NT2/D1 (cell line): ENCODE data around the gene JUNB.

Experiments
- DNase-seq: peaks from one replicate; pipeline ENCODE4 v3.0.0-alpha.2; 2011; ENCODE audit warnings: low read depth, low spot score
- H3K27me3 ChIP-seq: 2 replicates; pipeline ENCODE4 v1.6.0; 2011; ENCODE audit warnings: mild to moderate bottlenecking; ENCODE audit not compliant: insufficient read length, insufficient read depth
- H3K36me3 ChIP-seq: 2 replicates; pipeline ENCODE4 v1.6.1; 2011; ENCODE audit warnings: mild to moderate bottlenecking, low read length, mixed read lengths; ENCODE audit not compliant: insufficient read depth, insufficient read length
- H3K4me1 ChIP-seq: 2 replicates; pipeline ENCODE4 v1.5.1; 2011; ENCODE audit not compliant: insufficient read depth, insufficient read length
- H3K4me3 ChIP-seq: 2 replicates; pipeline ENCODE4 v1.5.1; 2011; ENCODE audit warnings: low read depth; ENCODE audit not compliant: insufficient read length
- H3K9ac ChIP-seq: 2 replicates; pipeline ENCODE4 v1.6.0; 2011; ENCODE audit warnings: low read depth; ENCODE audit not compliant: insufficient read length
- H3K9me3 ChIP-seq: 2 replicates; pipeline ENCODE4 v1.5.1; 2011; ENCODE audit warnings: mild to moderate bottlenecking, low read length; ENCODE audit not compliant: insufficient read depth
- SUZ12 ChIP-seq: IDR thresholded peaks from 2 replicates; pipeline ENCODE4 v1.6.1; 2011; ENCODE audit not compliant: insufficient read length, insufficient read depth; ENCODE audit errors: extremely low read depth
- YY1 ChIP-seq: IDR thresholded peaks from 2 replicates; pipeline ENCODE4 v1.6.1; 2011; ENCODE audit not compliant: insufficient read length, insufficient read depth
- ZNF274 ChIP-seq: IDR thresholded peaks from 2 replicates; pipeline ENCODE4 v1.6.1; 2011; ENCODE audit warnings: mild to moderate bottlenecking, low read depth, low read length

Gene JUNB

GRCh38 chr19:12836529-12836863 lies 45.2 kb downstream of the JUNB start:
- Histone ChIP-seq H3K9ac (peak overlapping the region; percentile 33), H3K4me1 (peaks cover 15% of the 10 kb centered on the region), H3K36me3 (no peaks in the 10 kb centered on the region), H3K27me3 (peaks cover 38% of the 10 kb centered on the region), H3K9me3 (no peaks in the 10 kb centered on the region), H3K4me3 (no peak overlapping the region)
- DNase-seq, result no peak
- TF ChIP-seq SUZ12 (no peak), ZNF274 (no peak), YY1 (no peak)

- H3K4me1 ChIP-seq, result peaks cover 17% of the 10 kb centered on the region
- H3K9ac ChIP-seq, result no peak overlapping the region
- TF ChIP-seq YY1 (no peak), SUZ12 (no peak), ZNF274 (no peak)
- no peaks in the 10 kb centered on the region for H3K9me3 ChIP-seq
- no peak for DNase-seq
- H3K27me3 ChIP-seq, result peaks cover 38% of the 10 kb centered on the region
- H3K36me3 ChIP-seq, result no peaks in the 10 kb centered on the region
- no peak overlapping the region for H3K4me3 ChIP-seq
Observed at GRCh38 chr19:12837225-12837624, 45.9 kb downstream of the JUNB start.

- peak within 1 kb of the TSS; percentile 65 for H3K9ac ChIP-seq
- H3K9me3 ChIP-seq, result no peaks in the 10 kb centered on the region
- TF ChIP-seq SUZ12, result no peak
- no peak for TF ChIP-seq YY1
- no peak for TF ChIP-seq ZNF274
- H3K4me3 ChIP-seq, result peak within 1 kb of the TSS; percentile 45
- H3K27me3 ChIP-seq, result peaks cover 38% of the 10 kb centered on the region
- no peaks in the 10 kb centered on the region for H3K36me3 ChIP-seq
- peaks cover 15% of the 10 kb centered on the region for H3K4me1 ChIP-seq
- no peak for DNase-seq
Observed at GRCh38 chr19:12838182-12838885, 47.0 kb downstream of the JUNB start, which contains the start of gene MAST1. MAST1 (plus strand) TSS chr19:12838515; CDS start chr19:12838573, 58 bp downstream.

- Histone ChIP-seq H3K4me1 (peaks cover 15% of the 10 kb centered on the region), H3K36me3 (no peaks in the 10 kb centered on the region), H3K9me3 (no peaks in the 10 kb centered on the region), H3K4me3 (peak overlapping the region; percentile 45), H3K9ac (peak overlapping the region; percentile 36), H3K27me3 (peaks cover 38% of the 10 kb centered on the region)
- DNase-seq, result no peak
- TF ChIP-seq SUZ12 (no peak), ZNF274 (no peak), YY1 (no peak)
Observed at GRCh38 chr19:12838886-12839756, 47.8 kb downstream of the JUNB start.

GRCh38 chr19:12840091-12841079 lies 49.1 kb downstream of the JUNB start:
- Histone ChIP-seq H3K27me3 (peaks cover 26% of the 10 kb centered on the region), H3K4me1 (peaks cover 20% of the 10 kb centered on the region), H3K4me3 (peak overlapping the region; percentile 21), H3K9ac (peak overlapping the region; percentile 9), H3K9me3 (no peaks in the 10 kb centered on the region), H3K36me3 (no peaks in the 10 kb centered on the region)
- TF ChIP-seq YY1 (no peak), SUZ12 (no peak), ZNF274 (no peak)
- peak; percentile 94 for DNase-seq

- peak overlapping the region; percentile 9 for H3K9ac ChIP-seq
- DNase-seq, result peak; percentile 88
Observed at GRCh38 chr19:12841094-12841493, 49.8 kb downstream of the JUNB start.

More at GRCh38 chr19:12841094-12841493, 49.8 kb downstream of the JUNB start:
- Histone ChIP-seq H3K36me3 (no peaks in the 10 kb centered on the region), H3K4me1 (peaks cover 20% of the 10 kb centered on the region), H3K4me3 (peak overlapping the region; percentile 21), H3K9me3 (no peaks in the 10 kb centered on the region), H3K27me3 (peaks cover 24% of the 10 kb centered on the region)
- TF ChIP-seq YY1, result no peak
- no peak for TF ChIP-seq ZNF274
- no peak for TF ChIP-seq SUZ12
